ENCODE data around the gene CLIC2. TPM values are rescaled to one million over a fixed set of nuclear protein-coding genes. Genes with fewer than 3 reads are reported as not detected.

The CLIC2 gene
- total RNA-seq, 1 experiment from 2014 or later: 0.98 TPM

DNA sequence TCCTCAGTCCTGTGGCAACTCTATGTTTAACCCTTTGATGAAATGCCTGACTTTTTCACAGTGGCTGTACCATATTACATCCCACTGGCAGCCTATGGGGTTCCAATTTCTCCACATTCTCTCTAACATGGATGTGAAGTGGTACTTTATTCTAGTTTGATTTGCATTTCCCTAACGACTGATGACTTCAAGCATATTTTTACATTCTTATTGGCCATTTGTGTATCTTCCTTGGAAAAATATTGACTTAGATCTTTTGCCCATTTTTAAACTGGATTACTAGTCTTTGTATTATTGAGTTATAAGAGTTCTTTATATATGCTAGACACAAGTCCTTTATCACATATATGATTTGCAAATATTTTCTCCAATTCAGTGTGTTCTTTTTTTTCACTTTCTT is 68.0 kb downstream of the CLIC2 start:
- H3K4me1 ChIP-seq (ENCODE audit: insufficient read depth, low read length): no peaks in the 10 kb centered on the region
- no peak overlapping the region for H3K4me2 ChIP-seq (ENCODE audit: insufficient read depth, insufficient read length, low read length)
- H3K9ac ChIP-seq (ENCODE audit: extremely low read depth, insufficient read length, low read length): no peak overlapping the region
- no peak overlapping the region for H2BK120ac ChIP-seq (ENCODE audit: low read depth, low read length, poor library complexity, severe bottlenecking)
- no peaks in the 10 kb centered on the region for H3K79me2 ChIP-seq (ENCODE audit: insufficient read depth, low read length)
- no peak overlapping the region for H4K8ac ChIP-seq (replicated peaks; ENCODE audit: insufficient read length, low read depth, low read length)
- H4K20me1 ChIP-seq (ENCODE audit: control insufficient read depth, insufficient read depth, insufficient read length): no peaks in the 10 kb centered on the region
- DNase-seq: no peak
- no peak overlapping the region for H3T11ph ChIP-seq (ENCODE audit: low read length)
- peaks cover 0 to 3% (median 0%) of the 10 kb centered on the region in 3 experiments; a peak in 3 of 7 replicates for H3K36me3 Mint-ChIP-seq (ENCODE audit: insufficient read depth in 1 of 3, low read depth in 3 of 3)
- H2AK5ac ChIP-seq (ENCODE audit: insufficient read length, low read length): no peak overlapping the region
- H3K4me3 Mint-ChIP-seq: no peak overlapping the region
- H3K9me3 Mint-ChIP-seq: peaks cover 53 to 62% of the 10 kb centered on the region in 2 experiments
- H2AFZ ChIP-seq (ENCODE audit: low read length): no peak overlapping the region
- H3K4ac ChIP-seq (ENCODE audit: low read depth, low read length): no peak overlapping the region
- no peaks in the 10 kb centered on the region for H3K79me1 ChIP-seq (ENCODE audit: insufficient read depth, low read depth, low read length, poor library complexity, severe bottlenecking)
- H4K5ac ChIP-seq (ENCODE audit: insufficient read length, low read depth, low read length): no peak overlapping the region
- H3K27me3 ChIP-seq (ENCODE audit: insufficient read depth, low read length): no peaks in the 10 kb centered on the region
- H3K23ac ChIP-seq (ENCODE audit: insufficient read length, low read depth, low read length): no peak overlapping the region
- H4K91ac ChIP-seq (ENCODE audit: insufficient read length, low read depth, low read length): no peak overlapping the region
- H3K56ac ChIP-seq (ENCODE audit: insufficient read length, low read depth, low read length): no peak overlapping the region
- no peak overlapping the region for H2BK5ac ChIP-seq (ENCODE audit: insufficient read length, low read length)
- H3K23me2 ChIP-seq (ENCODE audit: insufficient read length, low read depth, low read length, poor library complexity, severe bottlenecking): no peaks in the 10 kb centered on the region
- WGBS (ENCODE audit: extremely low coverage, insufficient read length, low lambda C conversion rate): no CpG with 5 or more reads among the region's 1 CpG
- no peak overlapping the region for H3K18ac ChIP-seq (ENCODE audit: insufficient read length, low read depth, low read length)
- no peak overlapping the region for H3K27ac Mint-ChIP-seq
- H2BK20ac ChIP-seq (ENCODE audit: low read depth, low read length, poor library complexity, severe bottlenecking): no peak overlapping the region
- TF ChIP-seq CTCF (conservative IDR thresholded peaks at IDR 0.05): no peak
- H3K4me1 Mint-ChIP-seq: peaks cover 4 to 6% of the 10 kb centered on the region in 2 experiments; a peak in 2 of 4 replicates
- no peak overlapping the region for H3K27ac ChIP-seq (ENCODE audit: insufficient read length, low read depth, low read length)
- H3K9me3 ChIP-seq (ENCODE audit: control insufficient read depth, low read depth, low read length): peaks cover 5% of the 10 kb centered on the region
- no peak overlapping the region for H3K14ac ChIP-seq (ENCODE audit: insufficient read depth, low read length)
- peaks cover 2% of the 10 kb centered on the region for H3K27me3 Mint-ChIP-seq (ENCODE audit: low read depth)
- H2BK15ac ChIP-seq (ENCODE audit: low read depth, low read length): no peak overlapping the region
- no peak overlapping the region for H2BK12ac ChIP-seq (ENCODE audit: insufficient read length, low read depth, low read length)

All from H9 (cell line).